Nephron (organoid): ENCODE data around the gene CEP85L.

ENCODE experiments used
- H3K27ac Mint-ChIP-seq, 3 experiments: 2 replicates each; pipeline ENCODE4 v1.8.0; 2020; ENCODE audit warnings: mixed read lengths in 3 of 3, mild to moderate bottlenecking in 2 of 3, moderate library complexity in 1 of 3
- H3K27me3 Mint-ChIP-seq: 2 replicates; pipeline ENCODE4 v1.8.0; 2021; ENCODE audit warnings: low read depth, mild to moderate bottlenecking, moderate library complexity, mixed read lengths
- H3K36me3 Mint-ChIP-seq: 2 replicates; pipeline ENCODE4 v1.8.0; 2020; ENCODE audit warnings: low read depth, mixed read lengths
- H3K4me1 Mint-ChIP-seq: 2 replicates; pipeline ENCODE4 v1.8.0; 2020; ENCODE audit warnings: mixed read lengths
- H3K4me3 Mint-ChIP-seq, 3 experiments: 2 replicates each; pipeline ENCODE4 v1.8.0; 2020; ENCODE audit warnings: mild to moderate bottlenecking in 3 of 3, mixed read lengths in 3 of 3, moderate library complexity in 2 of 3
- H3K9me3 Mint-ChIP-seq: 2 replicates; pipeline ENCODE4 v1.8.0; 2020; ENCODE audit warnings: mixed read lengths
- CTCF ChIP-seq, 3 experiments: fragments of 200-600 bp; sonication (generic); IDR thresholded peaks; one replicate each; pipeline ENCODE4 v1.5.0; 2021; ENCODE audit warnings: antibody characterized with exemption in 3 of 3; ENCODE audit not compliant: unreplicated experiment in 3 of 3

Gene CEP85L

GRCh38 chr6:118544105-118544504 lies 107.3 kb downstream of the CEP85L start:
- Mint-ChIP-seq H3K36me3 (no peaks in the 10 kb centered on the region), H3K27me3 (no peaks in the 10 kb centered on the region), H3K4me3 (no peak overlapping the region), H3K4me1 (peaks cover 20% of the 10 kb centered on the region), H3K9me3 (no peaks in the 10 kb centered on the region), H3K27ac (no peak overlapping the region)
- TF ChIP-seq CTCF (IDR thresholded peaks at IDR 0.05; ENCODE audit: unreplicated experiment in 3 of 3), result no peak

GRCh38 chr6:118542184-118542952 lies 109.0 kb downstream of the CEP85L start:
- Mint-ChIP-seq H3K4me3 (no peak overlapping the region), H3K4me1 (peaks cover 19% of the 10 kb centered on the region), H3K36me3 (no peaks in the 10 kb centered on the region), H3K27ac (no peak overlapping the region), H3K9me3 (no peaks in the 10 kb centered on the region), H3K27me3 (no peaks in the 10 kb centered on the region)
- no peak for TF ChIP-seq CTCF (IDR thresholded peaks at IDR 0.05; ENCODE audit: unreplicated experiment in 3 of 3)

- TF ChIP-seq CTCF (IDR thresholded peaks at IDR 0.05; ENCODE audit: unreplicated experiment in 3 of 3), result no peak
- Mint-ChIP-seq H3K27ac (peak overlapping the region in 1 of 3 experiments; percentile 3), H3K4me3 (no peak overlapping the region), H3K27me3 (no peaks in the 10 kb centered on the region), H3K9me3 (no peaks in the 10 kb centered on the region), H3K4me1 (peaks cover 8% of the 10 kb centered on the region), H3K36me3 (no peaks in the 10 kb centered on the region)
Observed at GRCh38 chr6:118537574-118537973, 113.8 kb downstream of the CEP85L start.

GRCh38 chr6:118536478-118536877 lies 114.9 kb downstream of the CEP85L start:
- no peaks in the 10 kb centered on the region for H3K27me3 Mint-ChIP-seq
- no peak for TF ChIP-seq CTCF (IDR thresholded peaks at IDR 0.05; ENCODE audit: unreplicated experiment in 3 of 3)
- H3K4me3 Mint-ChIP-seq, result no peak overlapping the region

GRCh38 chr6:118535176-118535844 lies 116.1 kb downstream of the CEP85L start:
- Mint-ChIP-seq H3K9me3 (peaks cover 13% of the 10 kb centered on the region), H3K27me3 (no peaks in the 10 kb centered on the region), H3K4me3 (no peak overlapping the region), H3K27ac (no peak overlapping the region), H3K4me1 (peaks cover 8% of the 10 kb centered on the region), H3K36me3 (peaks cover 8% of the 10 kb centered on the region)
- no peak for TF ChIP-seq CTCF (IDR thresholded peaks at IDR 0.05; ENCODE audit: unreplicated experiment in 3 of 3)

More at GRCh38 chr6:118536478-118536877, 114.9 kb downstream of the CEP85L start:
- Mint-ChIP-seq H3K4me1 (peaks cover 8% of the 10 kb centered on the region), H3K36me3 (peaks cover 3% of the 10 kb centered on the region), H3K9me3 (peaks cover 2% of the 10 kb centered on the region), H3K27ac (no peak overlapping the region)
